COLO668 (cell line): ENCODE data around the gene GPR162.
A peak's percentile ranks its signal among the peaks of the same experiment; 100 is the strongest.
"Not testable (repeated sequence)": the region's sequence is repeated elsewhere in the genome, so short reads cannot be mapped to it uniquely, and the experiment has no call there.

Experiments used
- DNase-seq: peaks from one replicate; lab custom pipeline; 2025; ENCODE audit not compliant: unreplicated experiment; lab: John Stamatoyannopoulos, UW

The GPR162 gene

GRCh38 chr12:6872073-6873048 lies 50.7 kb downstream of the GPR162 start:
- DNase-seq = peak; percentile 76

- peak; percentile 96 for DNase-seq
Observed at GRCh38 chr12:6873094-6874014, 51.7 kb downstream of the GPR162 start, which contains the start of gene SPSB2. Gene SPSB2, minus strand, starts transcription at chr12:6873303. Its CDS starts 402 bp downstream, at chr12:6872901.

- DNase-seq = not testable (repeated sequence)
Observed at GRCh38 chr12:6874015-6874368, 52.4 kb downstream of the GPR162 start.
